ENCODE results near the gene ZNF618.

DNA sequence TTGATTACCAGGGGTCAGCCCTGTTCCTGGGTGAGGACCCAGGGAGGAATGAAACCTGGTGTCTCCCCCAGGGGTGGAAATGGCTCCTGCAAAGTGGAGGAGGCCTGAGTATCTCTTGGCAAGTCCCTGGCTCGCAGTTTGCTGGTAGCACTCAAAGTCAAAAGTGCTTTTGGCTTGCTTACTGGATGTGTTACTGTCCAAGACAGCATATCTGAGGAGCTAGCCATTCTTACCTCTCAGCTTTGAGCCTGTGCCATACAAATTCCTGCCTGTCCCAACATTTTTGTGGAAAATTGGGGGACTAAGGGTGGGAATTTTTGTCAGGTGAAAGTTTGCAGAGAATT, 9.9 kb downstream of the ZNF618 start:
- TF ChIP-seq, protein P1, sequence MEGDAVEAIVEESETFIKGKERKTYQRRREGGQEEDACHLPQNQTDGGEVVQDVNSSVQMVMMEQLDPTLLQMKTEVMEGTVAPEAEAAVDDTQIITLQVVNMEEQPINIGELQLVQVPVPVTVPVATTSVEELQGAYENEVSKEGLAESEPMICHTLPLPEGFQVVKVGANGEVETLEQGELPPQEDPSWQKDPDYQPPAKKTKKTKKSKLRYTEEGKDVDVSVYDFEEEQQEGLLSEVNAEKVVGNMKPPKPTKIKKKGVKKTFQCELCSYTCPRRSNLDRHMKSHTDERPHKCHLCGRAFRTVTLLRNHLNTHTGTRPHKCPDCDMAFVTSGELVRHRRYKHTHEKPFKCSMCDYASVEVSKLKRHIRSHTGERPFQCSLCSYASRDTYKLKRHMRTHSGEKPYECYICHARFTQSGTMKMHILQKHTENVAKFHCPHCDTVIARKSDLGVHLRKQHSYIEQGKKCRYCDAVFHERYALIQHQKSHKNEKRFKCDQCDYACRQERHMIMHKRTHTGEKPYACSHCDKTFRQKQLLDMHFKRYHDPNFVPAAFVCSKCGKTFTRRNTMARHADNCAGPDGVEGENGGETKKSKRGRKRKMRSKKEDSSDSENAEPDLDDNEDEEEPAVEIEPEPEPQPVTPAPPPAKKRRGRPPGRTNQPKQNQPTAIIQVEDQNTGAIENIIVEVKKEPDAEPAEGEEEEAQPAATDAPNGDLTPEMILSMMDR (conservative IDR thresholded peaks at IDR 0.05; ENCODE audit: low read depth, low read length) = no peak
- TF ChIP-seq EZH2 (IDR thresholded peaks at IDR 0.05; ENCODE audit: borderline replicate concordance, low read depth, low read length, poor library complexity, severe bottlenecking) = no peak

Data from A673 (cell line).